Measurements from ENCODE around the gene NOL8.

DNA sequence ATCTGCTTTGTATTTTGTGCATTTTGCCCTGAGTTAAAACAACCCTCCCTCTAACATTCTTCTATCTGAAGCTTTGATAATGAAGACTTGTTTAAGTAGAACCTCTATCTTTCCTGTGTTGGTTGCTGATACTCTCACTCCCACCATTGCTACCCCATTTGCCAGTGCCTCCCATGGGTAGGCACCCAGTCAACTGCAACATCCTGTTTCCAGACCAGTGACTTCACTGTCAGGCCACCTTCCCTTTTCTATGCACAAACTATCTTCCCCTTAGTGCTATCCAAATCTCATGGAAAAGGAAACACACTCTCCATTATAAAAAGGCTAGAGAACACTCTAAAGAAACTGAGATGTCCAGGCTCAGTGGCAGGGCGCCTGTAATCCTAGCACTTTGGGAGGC is 26.0 kb downstream of the NOL8 start:
- TF ChIP-seq EZH2 (IDR thresholded peaks at IDR 0.05; ENCODE audit: low read length): no peak
- TF ChIP-seq, protein P1, sequence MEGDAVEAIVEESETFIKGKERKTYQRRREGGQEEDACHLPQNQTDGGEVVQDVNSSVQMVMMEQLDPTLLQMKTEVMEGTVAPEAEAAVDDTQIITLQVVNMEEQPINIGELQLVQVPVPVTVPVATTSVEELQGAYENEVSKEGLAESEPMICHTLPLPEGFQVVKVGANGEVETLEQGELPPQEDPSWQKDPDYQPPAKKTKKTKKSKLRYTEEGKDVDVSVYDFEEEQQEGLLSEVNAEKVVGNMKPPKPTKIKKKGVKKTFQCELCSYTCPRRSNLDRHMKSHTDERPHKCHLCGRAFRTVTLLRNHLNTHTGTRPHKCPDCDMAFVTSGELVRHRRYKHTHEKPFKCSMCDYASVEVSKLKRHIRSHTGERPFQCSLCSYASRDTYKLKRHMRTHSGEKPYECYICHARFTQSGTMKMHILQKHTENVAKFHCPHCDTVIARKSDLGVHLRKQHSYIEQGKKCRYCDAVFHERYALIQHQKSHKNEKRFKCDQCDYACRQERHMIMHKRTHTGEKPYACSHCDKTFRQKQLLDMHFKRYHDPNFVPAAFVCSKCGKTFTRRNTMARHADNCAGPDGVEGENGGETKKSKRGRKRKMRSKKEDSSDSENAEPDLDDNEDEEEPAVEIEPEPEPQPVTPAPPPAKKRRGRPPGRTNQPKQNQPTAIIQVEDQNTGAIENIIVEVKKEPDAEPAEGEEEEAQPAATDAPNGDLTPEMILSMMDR (optimal IDR thresholded peaks at IDR 0.05 in 1 of 3, IDR thresholded peaks at IDR 0.05 in 1 of 3, conservative IDR thresholded peaks at IDR 0.05 in 1 of 3; ENCODE audit: extremely low read depth in 1 of 3, insufficient read depth in 2 of 3, low read length in 3 of 3): no peak
